ENCODE data around the gene EYS.
A peak's percentile ranks its signal among the peaks of the same experiment; 100 is the strongest.
"Not testable (repeated sequence)": the region's sequence is repeated elsewhere in the genome, so short reads cannot be mapped to it uniquely, and the experiment has no call there.

The EYS gene

GRCh38 chr6:63910863-63911551 is 1796.0 kb downstream of the EYS start:
- no peak for DNase-seq
- Histone ChIP-seq H3K9me3 (ENCODE audit: control extremely low read depth in 1 of 5, control insufficient read depth in 4 of 5, insufficient read depth in 2 of 5, low read depth in 1 of 5, low read length in 4 of 5) (peaks cover 0 to 9% (median 0%) of the 10 kb centered on the region in 5 experiments), H3K4me3 (ENCODE audit: control insufficient read depth in 1 of 7, extremely low read depth in 1 of 7, insufficient read depth in 4 of 7, low read depth in 2 of 7, low read length in 6 of 7) (no peak overlapping the region), H3K4me1 (ENCODE audit: control extremely low read depth in 1 of 4, control insufficient read depth in 4 of 4, insufficient read depth in 4 of 4, low read length in 3 of 4) (no peaks in the 10 kb centered on the region), H3K36me3 (ENCODE audit: control insufficient read depth in 4 of 4, insufficient read depth in 4 of 4, low read length in 3 of 4) (no peaks in the 10 kb centered on the region), H3K27ac (ENCODE audit: insufficient read depth in 1 of 2, low read depth in 1 of 2, low read length in 2 of 2, poor library complexity in 1 of 2, severe bottlenecking in 2 of 2) (no peak overlapping the region), H3K27me3 (replicated peaks in 2 of 5; ENCODE audit: control insufficient read depth in 4 of 5, insufficient read depth in 5 of 5, low read length in 4 of 5) (no peaks in the 10 kb centered on the region)
- no CpG with 5 or more reads among the region's 2 CpGs for WGBS (ENCODE audit: insufficient coverage)
- CTCF ChIA-PET, result no interaction called here
- POLR2A ChIA-PET, result no interaction called here

- H3K4me1 ChIP-seq (ENCODE audit: control extremely low read depth in 1 of 4, control insufficient read depth in 4 of 4, insufficient read depth in 4 of 4, low read length in 3 of 4), result peaks cover 0 to 15% (median 8%) of the 10 kb centered on the region in 4 experiments
- ChIA-PET POLR2A (no interaction called here), CTCF (no interaction called here)
- H3K4me3 ChIP-seq (ENCODE audit: control insufficient read depth in 1 of 7, extremely low read depth in 1 of 7, insufficient read depth in 4 of 7, low read depth in 2 of 7, low read length in 6 of 7), result peak overlapping the region in 1 of 7 experiments; percentile 24
- no peaks in the 10 kb centered on the region for H3K27me3 ChIP-seq (replicated peaks in 2 of 5; ENCODE audit: control insufficient read depth in 4 of 5, insufficient read depth in 5 of 5, low read length in 4 of 5)
- no peaks in the 10 kb centered on the region for H3K36me3 ChIP-seq (ENCODE audit: control insufficient read depth in 4 of 4, insufficient read depth in 4 of 4, low read length in 3 of 4)
- peak overlapping the region; percentile 33 to 75 for H3K27ac ChIP-seq (ENCODE audit: insufficient read depth in 1 of 2, low read depth in 1 of 2, low read length in 2 of 2, poor library complexity in 1 of 2, severe bottlenecking in 2 of 2)
- peak; percentile 81 to 95 (median 91) for DNase-seq
- WGBS (ENCODE audit: insufficient coverage), result 86% methylated on average over 1 of the region's 4 CpGs
- H3K9me3 ChIP-seq (ENCODE audit: control extremely low read depth in 1 of 5, control insufficient read depth in 4 of 5, insufficient read depth in 2 of 5, low read depth in 1 of 5, low read length in 4 of 5), result no peaks in the 10 kb centered on the region
These were observed 1802.3 kb downstream of the EYS start for GRCh38 chr6:63904650-63905248.

GRCh38 chr6:63899550-63899949 is 1807.5 kb downstream of the EYS start:
- DNase-seq, result peak in 2 of 3 donors; percentile 28 to 47
- Histone ChIP-seq H3K9me3 (ENCODE audit: control extremely low read depth in 1 of 5, control insufficient read depth in 4 of 5, insufficient read depth in 2 of 5, low read depth in 1 of 5, low read length in 4 of 5) (no peaks in the 10 kb centered on the region), H3K4me3 (ENCODE audit: control insufficient read depth in 1 of 7, extremely low read depth in 1 of 7, insufficient read depth in 4 of 7, low read depth in 2 of 7, low read length in 6 of 7) (no peak overlapping the region), H3K36me3 (ENCODE audit: control insufficient read depth in 4 of 4, insufficient read depth in 4 of 4, low read length in 3 of 4) (no peaks in the 10 kb centered on the region), H3K27ac (ENCODE audit: insufficient read depth in 1 of 2, low read depth in 1 of 2, low read length in 2 of 2, poor library complexity in 1 of 2, severe bottlenecking in 2 of 2) (no peak overlapping the region), H3K27me3 (replicated peaks in 2 of 5; ENCODE audit: control insufficient read depth in 4 of 5, insufficient read depth in 5 of 5, low read length in 4 of 5) (no peaks in the 10 kb centered on the region), H3K4me1 (ENCODE audit: control extremely low read depth in 1 of 4, control insufficient read depth in 4 of 4, insufficient read depth in 4 of 4, low read length in 3 of 4) (peaks cover 0 to 22% (median 12%) of the 10 kb centered on the region in 4 experiments)
- ChIA-PET CTCF (no interaction called here), POLR2A (no interaction called here)

GRCh38 chr6:63897952-63898351 is 1809.1 kb downstream of the EYS start:
- H3K9me3 ChIP-seq (ENCODE audit: control extremely low read depth in 1 of 5, control insufficient read depth in 4 of 5, insufficient read depth in 2 of 5, low read depth in 1 of 5, low read length in 4 of 5), result peaks cover 0 to 3% (median 0%) of the 10 kb centered on the region in 5 experiments
- ChIA-PET POLR2A (no interaction called here), CTCF (no interaction called here)
- DNase-seq, result no peak
- 91% methylated on average over 9 of the region's 10 CpGs for WGBS (ENCODE audit: insufficient coverage)
- peaks cover 0 to 16% (median 7%) of the 10 kb centered on the region in 4 experiments for H3K4me1 ChIP-seq (ENCODE audit: control extremely low read depth in 1 of 4, control insufficient read depth in 4 of 4, insufficient read depth in 4 of 4, low read length in 3 of 4)
- no peak overlapping the region for H3K27ac ChIP-seq (ENCODE audit: insufficient read depth in 1 of 2, low read depth in 1 of 2, low read length in 2 of 2, poor library complexity in 1 of 2, severe bottlenecking in 2 of 2)
- no peak overlapping the region for H3K4me3 ChIP-seq (ENCODE audit: control insufficient read depth in 1 of 7, extremely low read depth in 1 of 7, insufficient read depth in 4 of 7, low read depth in 2 of 7, low read length in 6 of 7)
- no peaks in the 10 kb centered on the region for H3K36me3 ChIP-seq (ENCODE audit: control insufficient read depth in 4 of 4, insufficient read depth in 4 of 4, low read length in 3 of 4)
- no peaks in the 10 kb centered on the region for H3K27me3 ChIP-seq (replicated peaks in 2 of 5; ENCODE audit: control insufficient read depth in 4 of 5, insufficient read depth in 5 of 5, low read length in 4 of 5)

GRCh38 chr6:63897459-63897858 is 1809.6 kb downstream of the EYS start:
- POLR2A ChIA-PET, result no interaction called here
- no peaks in the 10 kb centered on the region for H3K27me3 ChIP-seq (replicated peaks in 2 of 5; ENCODE audit: control insufficient read depth in 4 of 5, insufficient read depth in 5 of 5, low read length in 4 of 5)

GRCh38 chr6:63888416-63888815 is 1818.6 kb downstream of the EYS start:
- H3K27me3 ChIP-seq (replicated peaks in 2 of 5; ENCODE audit: control insufficient read depth in 4 of 5, insufficient read depth in 5 of 5, low read length in 4 of 5), result no peaks in the 10 kb centered on the region
- no peaks in the 10 kb centered on the region for H3K36me3 ChIP-seq (ENCODE audit: control insufficient read depth in 4 of 4, insufficient read depth in 4 of 4, low read length in 3 of 4)
- CTCF ChIA-PET, result no interaction called here
- POLR2A ChIA-PET, result no interaction called here
- H3K9me3 ChIP-seq (ENCODE audit: control extremely low read depth in 1 of 5, control insufficient read depth in 4 of 5, insufficient read depth in 2 of 5, low read depth in 1 of 5, low read length in 4 of 5), result peaks cover 0 to 9% (median 0%) of the 10 kb centered on the region in 5 experiments
- 100% methylated on average over 2 of the region's 5 CpGs for WGBS (ENCODE audit: insufficient coverage)
- no peaks in the 10 kb centered on the region for H3K4me1 ChIP-seq (ENCODE audit: control extremely low read depth in 1 of 4, control insufficient read depth in 4 of 4, insufficient read depth in 4 of 4, low read length in 3 of 4)
- no peak overlapping the region for H3K27ac ChIP-seq (ENCODE audit: insufficient read depth in 1 of 2, low read depth in 1 of 2, low read length in 2 of 2, poor library complexity in 1 of 2, severe bottlenecking in 2 of 2)
- no peak for DNase-seq
- no peak overlapping the region for H3K4me3 ChIP-seq (ENCODE audit: control insufficient read depth in 1 of 7, extremely low read depth in 1 of 7, insufficient read depth in 4 of 7, low read depth in 2 of 7, low read length in 6 of 7)

More at GRCh38 chr6:63897459-63897858, 1809.6 kb downstream of the EYS start:
- no peaks in the 10 kb centered on the region for H3K36me3 ChIP-seq (ENCODE audit: control insufficient read depth in 4 of 4, insufficient read depth in 4 of 4, low read length in 3 of 4)
- H3K9me3 ChIP-seq (ENCODE audit: control extremely low read depth in 1 of 5, control insufficient read depth in 4 of 5, insufficient read depth in 2 of 5, low read depth in 1 of 5, low read length in 4 of 5), result peaks cover 0 to 4% (median 0%) of the 10 kb centered on the region in 5 experiments
- no peak overlapping the region for H3K4me3 ChIP-seq (ENCODE audit: control insufficient read depth in 1 of 7, extremely low read depth in 1 of 7, insufficient read depth in 4 of 7, low read depth in 2 of 7, low read length in 6 of 7)
- peaks cover 0 to 16% (median 7%) of the 10 kb centered on the region in 4 experiments for H3K4me1 ChIP-seq (ENCODE audit: control extremely low read depth in 1 of 4, control insufficient read depth in 4 of 4, insufficient read depth in 4 of 4, low read length in 3 of 4)
- CTCF ChIA-PET, result no interaction called here
- no peak for DNase-seq
- WGBS (ENCODE audit: insufficient coverage), result 100% methylated on average over 3 of the region's 3 CpGs
- no peak overlapping the region for H3K27ac ChIP-seq (ENCODE audit: insufficient read depth in 1 of 2, low read depth in 1 of 2, low read length in 2 of 2, poor library complexity in 1 of 2, severe bottlenecking in 2 of 2)

GRCh38 chr6:63887804-63888203 is 1819.2 kb downstream of the EYS start:
- 89% methylated on average over 1 of the region's 1 CpG for WGBS (ENCODE audit: insufficient coverage)
- DNase-seq; CTCF ChIA-PET; H3K4me1 ChIP-seq (ENCODE audit: control extremely low read depth in 1 of 4, control insufficient read depth in 4 of 4, insufficient read depth in 4 of 4, low read length in 3 of 4); H3K9me3 ChIP-seq (ENCODE audit: control extremely low read depth in 1 of 5, control insufficient read depth in 4 of 5, insufficient read depth in 2 of 5, low read depth in 1 of 5, low read length in 4 of 5); H3K27me3 ChIP-seq (replicated peaks in 2 of 5; ENCODE audit: control insufficient read depth in 4 of 5, insufficient read depth in 5 of 5, low read length in 4 of 5); H3K27ac ChIP-seq (ENCODE audit: insufficient read depth in 1 of 2, low read depth in 1 of 2, low read length in 2 of 2, poor library complexity in 1 of 2, severe bottlenecking in 2 of 2); H3K36me3 ChIP-seq (ENCODE audit: control insufficient read depth in 4 of 4, insufficient read depth in 4 of 4, low read length in 3 of 4); H3K4me3 ChIP-seq (ENCODE audit: control insufficient read depth in 1 of 7, extremely low read depth in 1 of 7, insufficient read depth in 4 of 7, low read depth in 2 of 7, low read length in 6 of 7); POLR2A ChIA-PET: not testable (repeated sequence)
